Mesenchymal stem cell (in vitro differentiated cells and primary cell): Measurements from ENCODE around the gene ZNF609.
"Not testable (repeated sequence)": the region's sequence is repeated elsewhere in the genome, so short reads cannot be mapped to it uniquely, and the experiment has no call there.

Experiments
- DNase-seq: peaks from one replicate; pipeline ENCODE4 v3.0.0-alpha.2; 2013
- H2AFZ ChIP-seq: one replicate; pipeline ENCODE4 v1.6.1; 2013; ENCODE audit warnings: low read depth, mild to moderate bottlenecking, control low read depth, inconsistent platforms, low read length, moderate library complexity
- H2AK5ac ChIP-seq: 2 replicates; pipeline ENCODE4 v1.6.1; 2013; ENCODE audit warnings: low read length, moderate library complexity, mild to moderate bottlenecking, inconsistent platforms; ENCODE audit not compliant: severe bottlenecking
- H2BK120ac ChIP-seq: one replicate; pipeline ENCODE4 v1.6.1; 2013; ENCODE audit warnings: low read depth, mild to moderate bottlenecking, inconsistent platforms, low read length, moderate library complexity
- H2BK12ac ChIP-seq, 2 experiments: one replicate each; pipeline ENCODE4 v1.6.1; 2013; ENCODE audit warnings: inconsistent platforms in 2 of 2, low read length in 2 of 2, mild to moderate bottlenecking in 2 of 2, moderate library complexity in 2 of 2, control low read depth in 1 of 2
- H2BK15ac ChIP-seq: one replicate; pipeline ENCODE4 v1.6.1; 2013; ENCODE audit warnings: mild to moderate bottlenecking, low read depth, inconsistent platforms; ENCODE audit not compliant: poor library complexity, severe bottlenecking
- H2BK5ac ChIP-seq: 2 replicates; pipeline ENCODE4 v1.6.1; 2013; ENCODE audit warnings: low read depth, mild to moderate bottlenecking, low read length, control low read depth, inconsistent platforms; ENCODE audit not compliant: poor library complexity, severe bottlenecking
- H3K14ac ChIP-seq, 2 experiments: one replicate each; pipeline ENCODE4 v1.6.1; 2013; ENCODE audit warnings: inconsistent platforms in 2 of 2, low read length in 2 of 2, control low read depth in 1 of 2, mild to moderate bottlenecking in 1 of 2, moderate library complexity in 1 of 2
- H3K18ac ChIP-seq, 2 experiments: one replicate each; pipeline ENCODE4 v1.6.1; 2013; ENCODE audit warnings: inconsistent platforms in 2 of 2, low read length in 2 of 2, control low read depth in 1 of 2, low read depth in 1 of 2, mild to moderate bottlenecking in 1 of 2
- H3K23ac ChIP-seq, 2 experiments: one replicate each; pipeline ENCODE4 v1.6.1; 2013; ENCODE audit warnings: inconsistent platforms in 2 of 2, low read length in 2 of 2, mild to moderate bottlenecking in 2 of 2, moderate library complexity in 2 of 2, control low read depth in 1 of 2
- H3K27ac ChIP-seq: 2 replicates; pipeline ENCODE4 v1.5.1; 2013; ENCODE audit warnings: mild to moderate bottlenecking, moderate library complexity, low read length, control low read depth, inconsistent platforms; ENCODE audit not compliant: poor library complexity, severe bottlenecking
- H3K27me3 ChIP-seq, 2 experiments: 2 replicates each; pipeline versions ENCODE4 v1.6.1 to v1.7.0; 2013; ENCODE audit warnings: low read length in 2 of 2, mild to moderate bottlenecking in 2 of 2, moderate library complexity in 2 of 2, control low read depth in 1 of 2, inconsistent platforms in 1 of 2; ENCODE audit not compliant: control insufficient read depth in 1 of 2, insufficient read depth in 1 of 2
- H3K36me3 ChIP-seq, 2 experiments: 2 replicates each; pipeline versions ENCODE4 v1.6.1 to v1.7.0; 2013; ENCODE audit warnings: low read length in 2 of 2, control low read depth in 1 of 2, inconsistent platforms in 1 of 2, low read depth in 1 of 2, mild to moderate bottlenecking in 1 of 2; ENCODE audit not compliant: insufficient read depth in 2 of 2, control insufficient read depth in 1 of 2
- H3K4ac ChIP-seq, 2 experiments: one replicate each; pipeline ENCODE4 v1.6.1; 2013; ENCODE audit warnings: inconsistent platforms in 2 of 2, low read length in 2 of 2, mild to moderate bottlenecking in 2 of 2, moderate library complexity in 2 of 2, control low read depth in 1 of 2, low read depth in 1 of 2
- H3K4me1 ChIP-seq: 2 replicates; pipeline ENCODE4 v1.6.1; 2013; ENCODE audit warnings: low read depth, low read length, control low read depth; ENCODE audit not compliant: control insufficient read depth, insufficient read depth
- H3K4me2 ChIP-seq: 2 replicates; pipeline ENCODE4 v1.6.1; 2013; ENCODE audit warnings: low read length, mild to moderate bottlenecking, inconsistent platforms; ENCODE audit not compliant: poor library complexity, severe bottlenecking
- H3K4me3 ChIP-seq, 2 experiments: 2 replicates each; pipeline versions ENCODE4 v1.5.1 to v1.7.0; 2013; ENCODE audit warnings: low read length in 2 of 2, mild to moderate bottlenecking in 2 of 2, control low read depth in 1 of 2, low read depth in 1 of 2; ENCODE audit not compliant: insufficient read depth in 1 of 2
- H3K79me1 ChIP-seq: replicated peaks from 2 replicates; pipeline ENCODE4 v1.6.1; 2013; ENCODE audit warnings: mild to moderate bottlenecking, control low read depth, low read length, inconsistent platforms; ENCODE audit not compliant: poor library complexity, severe bottlenecking
- H3K9ac ChIP-seq: 2 replicates; pipeline ENCODE4 v1.7.0; 2013; ENCODE audit warnings: mild to moderate bottlenecking, low read length, moderate library complexity
- H3K9me3 ChIP-seq: 2 replicates; pipeline ENCODE4 v1.7.0; 2013; ENCODE audit warnings: mild to moderate bottlenecking, low read length; ENCODE audit not compliant: control insufficient read depth
- H4K8ac ChIP-seq: one replicate; pipeline ENCODE4 v1.6.1; 2013; ENCODE audit warnings: inconsistent platforms, mild to moderate bottlenecking, low read length, moderate library complexity
- H4K91ac ChIP-seq: one replicate; pipeline ENCODE4 v1.6.1; 2013; ENCODE audit warnings: mild to moderate bottlenecking, low read length, inconsistent platforms
- WGBS: methylation state at CpG from one replicate; pipeline ENCODE4 v1.1.7; 2013; ENCODE audit warnings: mixed read lengths; 5-methylcytosine and 5-hydroxymethylcytosine counted together

Gene ZNF609

DNA sequence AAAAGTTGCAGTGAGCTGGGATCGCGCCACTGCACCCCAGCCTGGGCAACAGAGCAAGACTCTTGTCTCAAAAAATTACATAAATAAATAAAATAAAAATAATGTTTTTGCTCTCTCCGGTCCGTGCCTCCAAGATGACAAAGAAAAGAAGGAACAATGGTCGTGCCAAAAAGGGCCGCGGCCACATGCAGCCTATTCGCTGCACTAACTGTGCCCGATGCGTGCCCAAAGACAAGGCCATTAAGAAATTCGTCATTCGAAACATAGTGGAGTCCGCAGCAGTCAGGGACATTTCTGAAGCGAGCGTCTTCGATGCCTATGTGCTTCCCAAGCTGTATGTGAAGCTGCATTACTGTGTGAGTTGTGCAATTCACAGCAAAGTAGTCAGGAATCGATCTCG is 132.5 kb downstream of the ZNF609 start:
- H2AFZ ChIP-seq, DNase-seq, H3K23ac ChIP-seq, H4K91ac ChIP-seq, H3K36me3 ChIP-seq, H3K14ac ChIP-seq, H3K18ac ChIP-seq, H3K4me1 ChIP-seq, H4K8ac ChIP-seq, H2BK12ac ChIP-seq, H3K9me3 ChIP-seq, H3K27ac ChIP-seq, H3K4ac ChIP-seq, H2BK120ac ChIP-seq, H2BK15ac ChIP-seq, H2BK5ac ChIP-seq, H3K9ac ChIP-seq, H2AK5ac ChIP-seq, H3K27me3 ChIP-seq, H3K4me3 ChIP-seq, H3K4me2 ChIP-seq: not testable (repeated sequence)
- peaks cover 30% of the 10 kb centered on the region for H3K79me1 ChIP-seq
- WGBS, result 98% methylated on average over 16 of the region's 18 CpGs

- no peaks in the 10 kb centered on the region for H3K27me3 ChIP-seq
- no peaks in the 10 kb centered on the region for H3K9me3 ChIP-seq
- 100% methylated on average over 1 of the region's 4 CpGs for WGBS
Measured at GRCh38 chr15:64596701-64597476, 136.5 kb downstream of the ZNF609 start.

DNA sequence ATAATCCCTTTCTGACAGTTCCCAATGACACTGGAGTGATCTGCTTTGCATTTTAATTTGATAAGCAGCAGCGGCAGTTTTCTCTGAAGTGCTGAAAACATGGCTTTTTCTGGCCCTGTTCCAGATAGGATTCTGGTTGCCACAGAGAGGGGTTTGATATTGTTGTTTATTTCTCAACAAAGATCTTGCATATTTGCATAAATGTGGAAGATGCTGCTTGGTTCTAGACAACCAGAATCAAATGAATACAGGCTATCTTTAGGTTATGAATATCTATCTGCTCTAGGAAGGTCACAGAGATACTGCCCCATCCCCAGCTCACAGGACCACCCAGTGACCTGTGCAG is 137.1 kb downstream of the ZNF609 start:
- Histone ChIP-seq H3K79me1 (peaks cover 28% of the 10 kb centered on the region), H2BK12ac (no peak overlapping the region), H2BK120ac (no peak overlapping the region), H4K91ac (no peak overlapping the region), H3K18ac (no peak overlapping the region), H3K4me1 (peaks cover 3% of the 10 kb centered on the region), H2AFZ (no peak overlapping the region), H3K27ac (no peak overlapping the region), H3K9me3 (no peaks in the 10 kb centered on the region), H3K4me2 (no peak overlapping the region), H4K8ac (no peak overlapping the region), H3K23ac (no peak overlapping the region), H3K36me3 (no peaks in the 10 kb centered on the region), H3K27me3 (no peaks in the 10 kb centered on the region), H2BK15ac (no peak overlapping the region), H3K9ac (peak overlapping the region; percentile 23), H2AK5ac (no peak overlapping the region), H3K14ac (no peak overlapping the region), H3K4me3 (no peak overlapping the region), H2BK5ac (no peak overlapping the region), H3K4ac (no peak overlapping the region)
- no peak for DNase-seq
- 53% methylated on average over 1 of the region's 1 CpG for WGBS

More at GRCh38 chr15:64596701-64597476, 136.5 kb downstream of the ZNF609 start:
- Histone ChIP-seq H3K4me3 (peak overlapping the region in 1 of 2 experiments; percentile 12), H3K4me1 (peaks cover 3% of the 10 kb centered on the region), H3K79me1 (peaks cover 29% of the 10 kb centered on the region), H3K4me2 (no peak overlapping the region), H2BK15ac (no peak overlapping the region), H3K23ac (no peak overlapping the region), H3K18ac (peak overlapping the region in 1 of 2 experiments; percentile 80), H2AK5ac (no peak overlapping the region), H2AFZ (no peak overlapping the region), H2BK120ac (no peak overlapping the region), H4K91ac (no peak overlapping the region), H3K9ac (peak overlapping the region; percentile 23), H4K8ac (no peak overlapping the region), H2BK12ac (no peak overlapping the region), H3K4ac (no peak overlapping the region), H2BK5ac (no peak overlapping the region), H3K27ac (no peak overlapping the region), H3K14ac (no peak overlapping the region), H3K36me3 (peaks cover 0 to under 1% of the 10 kb centered on the region in 2 experiments)
- DNase-seq, result peak; percentile 74

- Histone ChIP-seq H2BK12ac (no peak overlapping the region), H3K9ac (no peak overlapping the region), H3K36me3 (no peaks in the 10 kb centered on the region), H3K4me1 (peaks cover 3% of the 10 kb centered on the region), H3K27me3 (no peaks in the 10 kb centered on the region), H4K91ac (no peak overlapping the region), H2AFZ (no peak overlapping the region), H3K79me1 (peaks cover 23% of the 10 kb centered on the region), H2AK5ac (no peak overlapping the region), H3K9me3 (no peaks in the 10 kb centered on the region), H2BK120ac (no peak overlapping the region), H3K23ac (no peak overlapping the region), H3K14ac (no peak overlapping the region), H3K4me2 (no peak overlapping the region), H3K4ac (no peak overlapping the region), H2BK15ac (no peak overlapping the region), H3K4me3 (no peak overlapping the region), H3K18ac (no peak overlapping the region), H2BK5ac (no peak overlapping the region), H4K8ac (no peak overlapping the region), H3K27ac (no peak overlapping the region)
- no peak for DNase-seq
Measured at GRCh38 chr15:64599226-64599625, 138.8 kb downstream of the ZNF609 start.
